Measurements from ENCODE around the gene PRF1.

The PRF1 gene

DNA sequence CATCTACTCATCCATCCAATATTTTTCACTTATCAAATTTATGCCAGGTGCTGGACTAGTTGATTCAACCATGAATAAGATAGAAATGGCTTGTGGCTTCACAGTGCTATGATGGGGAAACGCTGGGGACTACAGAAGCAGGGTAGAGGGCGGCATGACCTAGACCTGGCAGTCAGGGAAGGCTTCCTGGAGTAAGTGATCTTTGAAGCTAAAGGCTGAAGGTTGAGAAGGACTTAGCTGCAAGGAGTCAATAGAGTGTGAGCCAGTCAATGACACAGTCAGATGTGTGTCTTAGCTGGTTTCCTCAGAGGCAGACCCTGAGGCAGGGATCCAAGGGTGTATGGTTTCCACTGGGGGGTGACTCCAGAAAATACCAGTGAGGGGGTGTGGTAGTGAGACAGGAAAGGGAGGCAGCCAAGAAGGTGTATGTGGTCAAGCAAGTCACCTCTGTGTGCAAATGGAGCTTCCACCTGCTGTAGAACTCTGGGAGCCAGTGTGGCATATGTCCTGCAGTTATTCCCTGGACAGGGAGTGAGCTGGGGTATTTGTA lies 10.3 kb downstream of the PRF1 start:
- no peaks in the 10 kb centered on the region for H3K36me3 ChIP-seq (ENCODE audit: insufficient read depth, low read length)
- no peak overlapping the region for H3K9ac ChIP-seq (ENCODE audit: low read depth, low read length)
- H3K9me3 ChIP-seq (ENCODE audit: insufficient read depth, low read depth, low read length), result no peaks in the 10 kb centered on the region
- no peak overlapping the region for H3K4me3 ChIP-seq (ENCODE audit: low read length)
- H3K27me3 ChIP-seq (ENCODE audit: insufficient read depth, low read length), result no peaks in the 10 kb centered on the region
- H3K4me1 ChIP-seq (ENCODE audit: insufficient read depth, low read length), result peaks cover 3% of the 10 kb centered on the region; the same call in 1 of the 2 replicates
- H3K27ac ChIP-seq (ENCODE audit: low read depth, low read length), result no peak overlapping the region
- WGBS, result 80% methylated on average over 2 of the region's 2 CpGs

DNA sequence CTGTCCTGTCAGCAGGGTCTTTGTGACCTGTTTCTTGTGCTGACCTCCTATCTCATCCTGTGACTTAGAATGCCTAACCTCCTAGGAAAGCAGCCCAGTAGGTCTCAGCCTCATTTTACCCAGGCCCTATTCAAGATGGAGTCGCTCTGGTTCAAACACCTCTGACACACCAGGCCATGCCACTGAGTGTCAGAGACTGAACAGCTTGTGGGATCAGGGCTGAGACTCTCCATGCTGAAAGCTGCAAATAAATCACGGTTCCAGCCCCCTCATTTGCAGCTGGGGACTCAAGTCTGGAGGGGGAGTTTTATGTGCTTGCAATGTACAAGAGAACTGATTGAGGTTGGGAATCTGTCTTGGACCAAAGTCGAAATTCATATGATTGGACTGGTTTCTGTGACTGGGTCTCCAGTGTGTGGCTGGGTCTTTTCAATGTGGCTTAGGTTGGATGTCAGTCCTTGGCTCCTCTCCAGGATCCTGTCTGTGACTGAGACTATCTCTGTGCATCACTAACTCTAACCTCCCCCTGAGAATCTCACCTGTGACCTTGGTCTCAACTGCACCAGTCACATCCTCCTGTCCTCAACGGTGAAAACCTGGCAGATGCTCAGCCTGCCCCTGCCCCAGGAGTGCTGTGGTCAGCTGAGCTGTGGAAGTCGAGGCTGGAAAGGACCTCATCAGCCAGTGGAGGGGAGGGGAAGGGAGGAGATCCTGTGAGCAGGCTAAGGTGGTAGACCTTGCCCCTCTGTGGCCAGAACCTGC lies 11.7 kb downstream of the PRF1 start:
- no peaks in the 10 kb centered on the region for H3K36me3 ChIP-seq (ENCODE audit: insufficient read depth, low read length)
- H3K9me3 ChIP-seq (ENCODE audit: insufficient read depth, low read depth, low read length), result no peaks in the 10 kb centered on the region
- 94% methylated on average over 5 of the region's 5 CpGs for WGBS
- H3K4me3 ChIP-seq (ENCODE audit: low read length), result no peak overlapping the region
- H3K4me1 ChIP-seq (ENCODE audit: insufficient read depth, low read length), result peaks cover 3% of the 10 kb centered on the region; the same call in 1 of the 2 replicates
- H3K9ac ChIP-seq (ENCODE audit: low read depth, low read length), result no peak overlapping the region
- H3K27ac ChIP-seq (ENCODE audit: low read depth, low read length), result no peak overlapping the region
- H3K27me3 ChIP-seq (ENCODE audit: insufficient read depth, low read length), result no peaks in the 10 kb centered on the region

DNA sequence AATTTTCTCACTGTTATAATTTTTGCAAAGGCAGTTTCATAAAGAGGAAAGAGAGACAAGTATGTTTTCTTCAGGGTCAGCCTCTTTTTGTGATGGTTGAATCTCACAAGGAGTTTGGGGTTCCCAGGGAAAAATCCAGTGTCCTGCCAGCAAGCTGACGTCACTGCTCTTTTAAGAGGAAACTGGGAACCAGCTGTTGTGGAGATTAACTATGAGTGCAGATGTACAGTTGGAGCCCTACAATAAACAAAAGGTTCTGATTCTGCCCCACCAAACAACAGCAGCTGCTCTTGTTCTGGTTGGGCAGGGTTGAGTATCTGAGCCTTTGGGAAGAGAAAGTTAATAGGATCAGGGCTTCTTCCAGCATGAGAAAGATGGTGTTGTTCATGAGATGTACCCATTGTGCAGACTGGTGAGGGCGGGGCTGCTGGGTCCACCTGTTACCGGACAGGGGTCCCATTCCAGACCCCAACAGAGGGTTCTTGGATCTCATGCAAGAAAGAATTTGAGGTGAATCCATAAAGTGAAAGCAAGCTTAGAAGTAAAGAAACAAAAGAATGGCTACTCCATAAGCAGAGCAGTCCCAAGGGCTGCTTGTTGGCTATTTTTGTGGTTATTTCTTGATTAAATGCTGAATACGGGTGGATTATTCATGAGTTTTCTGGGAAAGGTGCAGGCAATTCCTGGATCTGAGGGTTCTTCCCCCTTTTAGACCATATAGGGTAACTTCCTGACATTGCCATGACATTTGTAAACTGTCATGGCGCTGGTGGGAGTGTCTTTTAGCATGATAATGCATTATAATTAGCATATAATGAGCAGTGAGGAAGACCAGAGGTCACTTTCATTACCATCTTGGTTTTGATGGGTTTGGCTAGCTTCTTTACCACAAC lies 12.5 kb downstream of the PRF1 start:
- no peaks in the 10 kb centered on the region for H3K36me3 ChIP-seq (ENCODE audit: insufficient read depth, low read length)
- WGBS, result 86% methylated on average over 5 of the region's 5 CpGs
- H3K4me3 ChIP-seq (ENCODE audit: low read length), result no peak overlapping the region
- H3K9me3 ChIP-seq (ENCODE audit: insufficient read depth, low read depth, low read length), result no peaks in the 10 kb centered on the region
- no peak overlapping the region for H3K9ac ChIP-seq (ENCODE audit: low read depth, low read length)
- no peak overlapping the region for H3K27ac ChIP-seq (ENCODE audit: low read depth, low read length)
- H3K27me3 ChIP-seq (ENCODE audit: insufficient read depth, low read length), result no peaks in the 10 kb centered on the region
- peaks cover 8% of the 10 kb centered on the region for H3K4me1 ChIP-seq (ENCODE audit: insufficient read depth, low read length)

DNA sequence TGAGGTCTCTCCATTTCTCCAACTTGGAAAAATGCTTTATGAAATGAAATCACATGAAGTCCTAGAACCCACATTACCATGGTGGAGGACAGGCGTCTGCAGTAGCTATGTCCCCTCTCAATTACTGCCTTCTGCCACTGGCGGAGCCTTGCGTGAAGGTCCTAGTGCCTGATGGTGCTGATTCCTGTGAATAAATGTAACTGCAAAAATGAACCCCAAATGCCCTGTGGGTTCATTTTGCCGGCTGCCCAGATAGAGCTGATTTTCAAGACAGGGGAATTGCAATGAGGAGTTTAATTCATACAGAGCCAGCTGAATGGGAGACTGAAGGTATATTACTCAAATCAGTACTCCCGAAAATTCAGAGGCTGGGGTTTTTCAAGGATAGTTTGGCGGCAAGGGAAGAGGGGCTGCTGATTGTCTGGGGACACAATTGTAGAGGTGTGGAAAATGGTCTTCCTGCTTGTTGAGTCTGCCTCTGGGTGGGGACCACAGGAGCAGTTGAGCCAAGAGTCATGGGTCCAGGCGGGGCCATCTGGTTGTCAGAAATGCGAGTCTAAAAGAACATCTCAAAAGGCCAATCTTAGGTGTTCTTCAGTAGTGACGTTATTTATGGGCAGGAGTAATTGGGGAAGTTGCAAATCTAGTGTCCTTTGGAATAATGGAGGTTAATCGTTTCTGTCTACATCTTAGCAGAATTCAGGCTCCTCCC lies 13.5 kb downstream of the PRF1 start:
- H3K27me3 ChIP-seq (ENCODE audit: insufficient read depth, low read length), result no peaks in the 10 kb centered on the region
- no peak overlapping the region for H3K4me3 ChIP-seq (ENCODE audit: low read length)
- H3K9ac ChIP-seq (ENCODE audit: low read depth, low read length), result no peak overlapping the region
- H3K27ac ChIP-seq (ENCODE audit: low read depth, low read length), result no peak overlapping the region
- H3K9me3 ChIP-seq (ENCODE audit: insufficient read depth, low read depth, low read length), result no peaks in the 10 kb centered on the region
- 83% methylated on average over 9 of the region's 10 CpGs for WGBS
- no peaks in the 10 kb centered on the region for H3K36me3 ChIP-seq (ENCODE audit: insufficient read depth, low read length)
- H3K4me1 ChIP-seq (ENCODE audit: insufficient read depth, low read length), result peaks cover 14% of the 10 kb centered on the region

DNA sequence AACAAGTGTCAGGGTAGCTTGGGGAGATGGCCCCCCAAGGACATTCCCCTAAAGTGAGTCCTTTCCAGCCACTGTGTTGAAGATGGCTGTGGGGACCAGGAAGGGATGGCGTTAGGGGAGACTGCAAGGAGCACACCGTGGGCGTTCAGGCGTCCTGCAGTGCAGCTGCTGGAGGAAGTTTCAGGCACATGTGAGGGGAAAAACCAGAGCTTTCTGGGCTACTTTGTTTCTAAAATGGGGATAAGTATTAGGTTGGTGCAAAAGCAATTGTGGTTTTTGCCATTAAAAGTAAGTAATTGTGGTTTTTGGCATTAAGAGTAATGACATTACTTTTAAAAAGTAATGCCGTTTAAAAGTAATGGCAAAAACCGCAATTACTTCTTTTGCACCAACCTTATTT lies 14.3 kb downstream of the PRF1 start:
- no peak overlapping the region for H3K9ac ChIP-seq (ENCODE audit: low read depth, low read length)
- H3K36me3 ChIP-seq (ENCODE audit: insufficient read depth, low read length), result no peaks in the 10 kb centered on the region
- no peaks in the 10 kb centered on the region for H3K27me3 ChIP-seq (ENCODE audit: insufficient read depth, low read length)
- H3K9me3 ChIP-seq (ENCODE audit: insufficient read depth, low read depth, low read length), result no peaks in the 10 kb centered on the region
- no peak overlapping the region for H3K4me3 ChIP-seq (ENCODE audit: low read length)
- no peak overlapping the region for H3K27ac ChIP-seq (ENCODE audit: low read depth, low read length)
- H3K4me1 ChIP-seq (ENCODE audit: insufficient read depth, low read length), result peaks cover 14% of the 10 kb centered on the region
- 78% methylated on average over 6 of the region's 6 CpGs for WGBS

DNA sequence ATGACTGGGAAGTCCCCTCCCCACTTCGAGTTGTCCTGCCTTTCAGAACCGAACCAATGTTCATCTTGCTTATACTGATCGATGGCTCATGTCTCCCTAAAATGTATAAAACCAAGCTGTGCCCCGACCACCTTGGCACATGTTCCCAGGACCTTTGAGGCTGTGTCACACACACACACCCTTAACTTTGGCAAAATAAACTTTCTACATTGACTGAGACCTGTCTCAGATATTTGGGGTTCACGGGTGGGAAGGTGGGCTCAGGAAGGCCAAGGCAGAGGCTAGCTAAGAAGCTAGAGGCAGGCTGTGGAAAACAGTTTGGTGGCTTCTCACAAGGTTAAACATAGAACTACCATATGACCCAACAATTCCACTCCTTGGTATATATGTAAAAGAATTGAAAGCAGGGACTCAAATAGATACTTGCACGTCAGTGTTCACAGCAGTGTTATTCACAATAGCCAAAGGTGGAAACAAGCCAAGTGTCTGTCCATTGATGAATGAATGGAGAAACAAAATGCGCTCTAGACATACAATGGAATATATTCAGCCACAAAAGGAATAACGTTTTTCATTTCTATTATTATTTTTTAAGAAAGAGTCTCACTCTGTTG lies 15.4 kb downstream of the PRF1 start:
- no peaks in the 10 kb centered on the region for H3K9me3 ChIP-seq (ENCODE audit: insufficient read depth, low read depth, low read length)
- peaks cover 14% of the 10 kb centered on the region for H3K4me1 ChIP-seq (ENCODE audit: insufficient read depth, low read length)
- H3K36me3 ChIP-seq (ENCODE audit: insufficient read depth, low read length), result no peaks in the 10 kb centered on the region
- no peak overlapping the region for H3K9ac ChIP-seq (ENCODE audit: low read depth, low read length)
- WGBS, result 92% methylated on average over 8 of the region's 8 CpGs
- no peak overlapping the region for H3K4me3 ChIP-seq (ENCODE audit: low read length)
- no peak overlapping the region for H3K27ac ChIP-seq (ENCODE audit: low read depth, low read length)
- H3K27me3 ChIP-seq (ENCODE audit: insufficient read depth, low read length), result no peaks in the 10 kb centered on the region

DNA sequence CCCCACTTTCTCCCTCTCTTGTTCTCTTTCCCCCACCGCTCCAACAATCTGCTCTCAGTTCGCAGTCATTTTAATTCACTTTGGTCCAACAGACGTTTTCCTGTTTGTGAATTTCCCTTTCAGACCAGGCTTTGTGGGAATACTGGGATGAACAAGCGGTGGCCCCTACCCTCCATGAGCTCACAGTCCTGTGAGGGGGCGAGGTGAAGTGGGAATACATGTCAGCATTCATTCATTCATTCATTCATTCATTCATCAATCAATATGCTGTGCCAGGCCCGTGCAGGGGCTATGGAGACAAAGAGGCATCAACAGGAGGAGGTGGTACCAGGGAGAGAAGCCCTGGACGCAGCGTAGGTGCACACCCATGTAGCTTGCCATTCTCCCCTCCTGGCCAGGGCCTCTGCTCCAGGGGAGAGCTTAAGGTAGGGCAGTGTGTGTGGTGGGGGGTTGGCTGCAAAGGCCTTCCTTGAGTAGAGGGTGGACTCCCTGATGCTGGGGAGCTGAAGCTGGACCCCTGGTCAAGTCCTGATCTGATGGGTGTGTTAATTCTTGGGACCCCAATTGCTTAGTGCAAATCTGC lies 16.1 kb downstream of the PRF1 start:
- Histone ChIP-seq H3K9ac (ENCODE audit: low read depth, low read length) (no peak overlapping the region), H3K9me3 (ENCODE audit: insufficient read depth, low read depth, low read length) (no peaks in the 10 kb centered on the region), H3K4me3 (ENCODE audit: low read length) (no peak overlapping the region), H3K27me3 (ENCODE audit: insufficient read depth, low read length) (no peaks in the 10 kb centered on the region), H3K4me1 (ENCODE audit: insufficient read depth, low read length) (peaks cover 14% of the 10 kb centered on the region), H3K36me3 (ENCODE audit: insufficient read depth, low read length) (no peaks in the 10 kb centered on the region), H3K27ac (ENCODE audit: low read depth, low read length) (no peak overlapping the region)
- 90% methylated on average over 8 of the region's 8 CpGs for WGBS

DNA sequence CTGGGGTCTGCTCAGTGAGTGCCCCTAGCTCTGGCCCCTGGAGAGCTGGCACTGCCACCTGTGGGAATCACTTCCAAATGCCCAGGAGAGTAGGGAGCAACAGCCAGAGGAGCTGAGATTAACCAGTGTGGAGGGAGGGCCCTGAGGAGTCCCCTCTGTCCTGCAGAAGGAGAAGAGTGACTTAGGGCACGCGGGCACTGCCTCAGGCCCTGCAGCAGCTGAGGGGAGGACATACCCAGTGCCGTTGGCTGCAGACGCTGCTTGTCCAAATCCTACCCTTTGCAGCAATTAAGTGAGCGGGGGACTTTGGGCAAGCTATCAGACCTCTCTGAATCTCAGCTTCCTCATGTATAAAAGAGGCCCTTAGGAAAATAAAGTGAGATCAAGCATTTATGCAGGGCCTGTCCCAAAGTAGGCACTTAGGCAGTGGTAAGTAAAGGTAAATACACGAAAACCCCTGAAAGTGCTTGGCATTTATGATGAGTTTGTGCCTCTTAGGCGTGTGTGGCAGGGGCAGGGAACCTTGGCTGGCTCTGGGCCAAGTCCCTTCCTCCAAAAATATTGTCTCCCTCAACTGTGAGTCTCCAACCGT lies 16.9 kb downstream of the PRF1 start:
- Histone ChIP-seq H3K4me3 (ENCODE audit: low read length) (no peak overlapping the region), H3K9me3 (ENCODE audit: insufficient read depth, low read depth, low read length) (no peaks in the 10 kb centered on the region), H3K4me1 (ENCODE audit: insufficient read depth, low read length) (peaks cover 14% of the 10 kb centered on the region), H3K27me3 (ENCODE audit: insufficient read depth, low read length) (no peaks in the 10 kb centered on the region), H3K9ac (ENCODE audit: low read depth, low read length) (no peak overlapping the region), H3K27ac (ENCODE audit: low read depth, low read length) (no peak overlapping the region), H3K36me3 (ENCODE audit: insufficient read depth, low read length) (no peaks in the 10 kb centered on the region)
- 84% methylated on average over 8 of the region's 8 CpGs for WGBS

DNA sequence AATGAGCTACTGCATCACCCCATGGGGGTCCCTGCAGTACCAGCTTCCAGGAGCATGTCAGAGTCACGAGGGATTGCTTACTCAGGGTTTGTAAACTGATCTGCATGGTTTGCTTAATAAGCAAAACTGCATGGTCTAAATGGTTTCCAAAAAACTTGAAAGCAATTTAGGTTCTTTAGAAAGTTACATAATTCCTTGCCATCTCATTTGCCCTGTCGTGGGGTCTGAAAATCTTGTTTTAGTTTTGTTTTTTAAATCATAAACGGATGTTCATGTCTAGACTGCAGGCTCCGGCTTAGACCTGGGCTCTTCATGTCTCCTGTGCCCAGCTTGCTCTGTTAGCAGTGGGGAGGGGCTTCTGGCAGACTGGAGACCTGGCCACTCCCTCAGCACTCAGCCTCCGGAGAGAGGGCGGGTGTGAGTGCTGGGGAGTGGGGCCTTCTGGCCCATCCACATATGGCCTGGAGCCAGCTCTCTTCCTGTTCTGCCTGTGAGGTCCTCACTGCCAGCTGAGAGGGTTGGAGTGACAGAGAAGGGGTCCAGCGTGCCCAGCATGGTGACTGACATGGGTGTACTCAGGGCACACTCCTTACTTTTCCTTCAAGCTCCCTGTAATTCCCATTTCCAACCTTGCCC lies 17.5 kb downstream of the PRF1 start:
- 31% methylated on average over 7 of the region's 7 CpGs for WGBS
- no peaks in the 10 kb centered on the region for H3K9me3 ChIP-seq (ENCODE audit: insufficient read depth, low read depth, low read length)
- no peak overlapping the region for H3K27ac ChIP-seq (ENCODE audit: low read depth, low read length)
- H3K4me3 ChIP-seq (ENCODE audit: low read length), result no peak overlapping the region
- no peaks in the 10 kb centered on the region for H3K27me3 ChIP-seq (ENCODE audit: insufficient read depth, low read length)
- no peak overlapping the region for H3K9ac ChIP-seq (ENCODE audit: low read depth, low read length)
- no peaks in the 10 kb centered on the region for H3K36me3 ChIP-seq (ENCODE audit: insufficient read depth, low read length)
- peaks cover 14% of the 10 kb centered on the region for H3K4me1 ChIP-seq (ENCODE audit: insufficient read depth, low read length)

DNA sequence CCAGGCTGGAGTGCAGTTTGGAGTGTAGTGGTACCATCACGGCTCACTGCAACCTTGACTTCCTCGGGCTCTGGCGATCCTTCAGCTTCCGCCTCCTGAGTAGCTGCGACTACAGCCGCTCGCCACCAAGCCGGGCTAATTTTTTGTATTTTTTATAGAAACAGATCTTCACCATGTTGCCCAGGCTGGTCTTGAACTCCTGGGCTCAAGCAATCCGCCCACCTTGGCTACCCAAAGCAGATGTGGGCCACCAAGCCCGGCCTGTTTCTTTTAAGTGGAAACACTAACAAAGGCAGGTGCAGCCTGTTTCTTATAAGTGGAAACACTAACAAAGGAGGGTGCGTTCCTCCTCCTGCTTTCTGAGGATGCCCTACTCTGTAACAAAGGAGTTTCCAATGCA lies 18.2 kb downstream of the PRF1 start:
- WGBS, result 85% methylated on average over 11 of the region's 11 CpGs
- H3K4me3 ChIP-seq (ENCODE audit: low read length), result no peak overlapping the region
- no peaks in the 10 kb centered on the region for H3K36me3 ChIP-seq (ENCODE audit: insufficient read depth, low read length)
- H3K27ac ChIP-seq (ENCODE audit: low read depth, low read length), result no peak overlapping the region
- H3K4me1 ChIP-seq (ENCODE audit: insufficient read depth, low read length), result peaks cover 14% of the 10 kb centered on the region
- H3K27me3 ChIP-seq (ENCODE audit: insufficient read depth, low read length), result no peaks in the 10 kb centered on the region
- no peaks in the 10 kb centered on the region for H3K9me3 ChIP-seq (ENCODE audit: insufficient read depth, low read depth, low read length)
- H3K9ac ChIP-seq (ENCODE audit: low read depth, low read length), result no peak overlapping the region
